AG10803 (cell line): ENCODE data around the gene C3orf70.

ENCODE experiments used
- DNase-seq: peaks from one replicate; pipeline ENCODE4 v3.0.0; 2010; ENCODE audit warnings: low read depth
- H3K4me3 ChIP-seq: 2 replicates; pipeline ENCODE4 v1.5.1; 2011; ENCODE audit warnings: mild to moderate bottlenecking, low read length, control low read depth
- CTCF ChIP-seq: conservative IDR thresholded peaks from 2 replicates; pipeline ENCODE4 v1.5.1; 2011; ENCODE audit warnings: mild to moderate bottlenecking, low read length, control low read depth, inconsistent platforms

Gene C3orf70

GRCh38 chr3:185065059-185065458 lies 87.8 kb downstream of the C3orf70 start:
- DNase-seq = no peak
- no peak for TF ChIP-seq CTCF

DNA sequence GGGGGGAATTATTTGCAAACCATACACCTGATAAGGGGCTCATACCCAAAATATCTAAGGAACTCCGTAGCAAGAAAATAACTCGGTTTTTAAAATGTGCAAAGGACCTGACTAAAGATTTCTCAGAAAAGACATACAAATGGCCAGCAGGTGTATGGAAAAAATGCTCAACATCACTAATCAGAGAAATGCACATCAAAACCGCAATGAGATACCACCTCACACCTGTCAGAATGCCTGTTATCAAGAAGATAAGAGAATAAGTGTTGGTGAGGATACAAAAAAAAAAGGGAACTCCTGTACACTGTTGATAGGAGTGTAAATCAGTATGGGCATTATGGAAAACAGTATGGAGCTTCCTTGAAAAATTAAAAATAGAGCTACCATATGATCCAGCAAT lies 89.4 kb downstream of the C3orf70 start:
- H3K4me3 ChIP-seq = no peak overlapping the region
- TF ChIP-seq CTCF = no peak
- no peak for DNase-seq

More at GRCh38 chr3:185065059-185065458, 87.8 kb downstream of the C3orf70 start:
- H3K4me3 ChIP-seq = no peak overlapping the region

- H3K4me3 ChIP-seq = no peak overlapping the region
- TF ChIP-seq CTCF = no peak
- DNase-seq = no peak
Measured at GRCh38 chr3:185062191-185062590, 90.7 kb downstream of the C3orf70 start.

DNA sequence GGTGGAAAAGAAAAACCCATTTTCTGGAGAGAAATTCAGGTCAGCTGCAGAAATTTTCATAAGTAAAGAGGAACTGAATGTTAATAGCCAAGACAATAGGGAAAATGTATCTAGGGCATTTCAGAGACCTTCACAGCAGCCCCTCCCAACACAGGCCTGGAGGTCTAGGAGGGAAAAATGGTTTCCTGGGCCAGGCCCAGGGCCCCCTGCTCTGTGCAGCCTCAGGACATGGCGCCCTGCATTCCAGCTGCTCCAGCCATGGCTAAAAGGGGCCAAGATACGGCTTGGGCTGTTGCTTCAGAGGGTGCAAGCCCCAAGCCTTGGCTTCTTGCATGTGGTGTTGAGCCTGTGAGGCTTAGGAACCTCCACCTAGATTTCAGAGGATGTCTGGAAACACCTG lies 92.2 kb downstream of the C3orf70 start:
- no peak overlapping the region for H3K4me3 ChIP-seq
- no peak for DNase-seq
- no peak for TF ChIP-seq CTCF

DNA sequence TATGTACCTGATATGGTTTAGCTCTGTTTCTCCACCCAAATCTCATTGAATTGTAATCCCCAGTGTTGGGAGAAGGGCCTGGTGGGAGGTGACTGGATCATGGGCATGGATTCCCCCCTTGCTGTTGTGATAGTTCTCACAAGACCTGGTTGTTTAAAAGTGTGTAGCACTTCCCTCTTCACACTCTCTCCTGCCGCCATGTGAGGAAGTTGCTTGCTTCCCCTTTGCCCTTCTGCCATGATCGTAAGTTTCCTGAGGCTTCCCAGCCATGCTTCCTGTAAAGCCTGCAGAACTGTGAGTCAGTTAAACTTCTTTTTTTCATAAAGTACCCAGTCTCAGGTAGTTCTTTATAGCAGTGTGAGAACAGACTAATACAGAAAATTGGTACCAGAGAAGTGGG lies 93.1 kb downstream of the C3orf70 start:
- TF ChIP-seq CTCF = no peak
- H3K4me3 ChIP-seq = no peak overlapping the region
- no peak for DNase-seq

- TF ChIP-seq CTCF = no peak
- no peak overlapping the region for H3K4me3 ChIP-seq
- no peak for DNase-seq
Measured at GRCh38 chr3:185058796-185059195, 94.1 kb downstream of the C3orf70 start.

DNA sequence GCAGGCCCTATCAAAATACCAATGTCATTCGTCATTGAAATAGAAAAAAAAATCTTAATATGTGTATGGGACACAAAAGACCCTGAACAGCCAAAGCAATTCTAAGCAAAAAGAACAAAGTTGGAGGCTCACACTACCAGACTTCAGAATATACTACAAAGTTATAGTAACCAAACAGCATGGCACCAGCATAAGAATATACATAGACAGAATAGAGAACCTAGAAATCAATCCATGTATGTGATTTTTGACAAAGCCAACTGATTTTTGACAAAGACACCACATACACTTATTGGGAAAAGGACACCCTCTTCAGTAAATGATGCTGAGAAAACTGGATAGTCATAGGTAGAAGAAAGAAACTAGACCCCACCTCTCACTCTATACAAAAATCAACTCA lies 95.0 kb downstream of the C3orf70 start:
- no peak for TF ChIP-seq CTCF
- no peak overlapping the region for H3K4me3 ChIP-seq
- DNase-seq = no peak
